Motor neuron (in vitro differentiated cells): ENCODE measurements around the gene RNLS. TPM values are rescaled to one million over a fixed set of nuclear protein-coding genes. Genes with fewer than 3 reads are reported as not detected.
A peak's percentile ranks its signal among the peaks of the same experiment; 100 is the strongest.

Experiments used
- ATAC-seq, 8 experiments: fragments of 200-7000 bp; cut with Tn5 transposase; replicated peaks in 6 of 8; 2 replicates each; pipeline ENCODE4 v1.8.0; 2021; ENCODE audit warnings: mild to moderate bottlenecking in 8 of 8, moderate library complexity in 8 of 8
- H3K27ac ChIP-seq, 2 donors: fragments of 250-450 bp; sonication (Bioruptor Pico); 2 replicates each; pipeline ENCODE4 v1.9.0; 2021; ENCODE audit warnings: antibody characterized with exemption in 2 of 2, mild to moderate bottlenecking in 2 of 2, moderate library complexity in 1 of 2
- H3K4me1 ChIP-seq, 2 donors: fragments of 250-450 bp; sonication (Bioruptor Pico); replicated peaks in 1 of 2; 2 replicates each; pipeline ENCODE4 v1.6.1; 2021; ENCODE audit warnings: antibody characterized with exemption in 2 of 2, mild to moderate bottlenecking in 2 of 2, moderate library complexity in 1 of 2
- H3K4me3 ChIP-seq, 5 donors: fragments of 250-450 bp; sonication (Bioruptor Pico); 2 replicates each; pipeline ENCODE4 v1.9.0; 2021; ENCODE audit warnings: antibody characterized with exemption in 5 of 5, mild to moderate bottlenecking in 5 of 5, moderate library complexity in 4 of 5
- WGBS, 10 experiments: fragments of 450-650 bp; shearing (Covaris generic); methylation state at CpG; one replicate each; pipeline ENCODE4 v1.0.0; 2022; 5-methylcytosine and 5-hydroxymethylcytosine counted together
- in situ Hi-C, 9 experiments: fragments of 400-800 bp; cut with MboI; loops; one replicate each; pipeline ENCODE4 v1.15.0; 2021; ENCODE audit warnings: low sequenced_read_pairs in 9 of 9, low pct_unique_long_range_greater_than_20kb in 2 of 9; ENCODE audit not compliant: unreplicated experiment in 9 of 9
- total RNA-seq, 8 experiments: library from RNA; unstranded; fragments of 300-600 nt; gene quantifications; 2 replicates each; pipeline versions ENCODE4 v1.2.3 to v1.2.4, GENCODE V29; 2022

RNLS gene
- total RNA-seq, 8 experiments from 2014 or later = 0.95 to 13.2 (median 2.3) TPM; not detected in 1

DNA sequence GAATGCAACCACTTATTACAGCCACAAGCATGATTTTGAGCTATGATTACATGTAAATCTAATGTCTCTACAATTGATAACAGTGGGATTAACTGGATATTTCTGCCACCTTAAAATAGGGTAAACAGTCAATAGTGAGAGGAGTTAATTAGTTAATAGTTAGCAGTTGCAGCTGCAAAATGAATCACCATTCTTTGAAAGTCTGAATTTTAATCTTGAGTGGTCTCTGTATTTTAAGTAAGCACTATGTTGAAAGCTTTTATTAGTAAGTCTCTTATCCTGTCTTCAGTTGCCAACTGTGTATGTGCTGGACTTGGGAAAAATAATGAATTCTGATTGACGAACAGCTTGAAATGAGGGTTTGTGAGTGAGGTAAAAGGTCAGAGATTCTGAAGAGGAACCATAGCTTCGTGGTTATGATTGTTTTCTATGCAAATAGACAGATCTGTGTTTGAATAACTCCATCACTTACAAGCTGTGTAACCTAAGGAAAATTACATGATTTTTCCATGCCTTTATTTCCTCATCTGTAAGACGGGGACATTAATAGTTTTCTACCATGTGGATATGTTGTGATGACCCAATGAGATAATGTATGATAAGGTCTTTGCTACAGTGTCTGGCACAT is 75.2 kb downstream of the RNLS start:
- H3K4me1 ChIP-seq = peaks cover 3 to 17% of the 10 kb centered on the region in 2 donors
- no peak for ATAC-seq
- in situ Hi-C loops = no loop called here
- H3K27ac ChIP-seq = no peak overlapping the region
- 20 to 100% (median 77%) methylated on average over 1 to 3 of the region's 3 CpGs for WGBS, 10 experiments
- no peak overlapping the region for H3K4me3 ChIP-seq

DNA sequence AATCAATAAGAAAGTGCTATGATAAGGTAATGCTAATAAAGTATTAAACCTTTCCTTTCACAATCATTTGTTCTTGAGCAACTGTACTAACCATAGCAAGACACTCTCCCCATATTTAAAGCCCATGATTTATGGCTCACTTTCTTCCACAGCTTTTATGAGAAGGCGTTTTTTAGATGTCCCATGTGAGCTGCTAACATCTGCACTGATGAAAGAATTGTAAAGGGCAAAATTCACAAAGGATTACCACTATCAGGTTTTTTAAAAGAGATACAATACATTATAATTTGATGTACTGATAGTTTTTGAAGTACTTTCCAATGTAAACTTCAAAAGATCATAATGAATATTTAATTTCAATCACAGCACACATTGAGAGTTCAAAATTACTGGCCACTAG is 75.7 kb downstream of the RNLS start:
- 0 to 67% (median 40%) methylated on average over 1 of the region's 1 CpG; no CpG with 5 or more reads in 1 of the 10 experiments for WGBS, 10 experiments
- H3K4me3 ChIP-seq = no peak overlapping the region
- in situ Hi-C loops = no loop called here
- peaks cover 3 to 17% of the 10 kb centered on the region in 2 donors for H3K4me1 ChIP-seq
- peak in 5 of 8 experiments; percentile 35 to 79 (median 49) for ATAC-seq
- no peak overlapping the region for H3K27ac ChIP-seq

DNA sequence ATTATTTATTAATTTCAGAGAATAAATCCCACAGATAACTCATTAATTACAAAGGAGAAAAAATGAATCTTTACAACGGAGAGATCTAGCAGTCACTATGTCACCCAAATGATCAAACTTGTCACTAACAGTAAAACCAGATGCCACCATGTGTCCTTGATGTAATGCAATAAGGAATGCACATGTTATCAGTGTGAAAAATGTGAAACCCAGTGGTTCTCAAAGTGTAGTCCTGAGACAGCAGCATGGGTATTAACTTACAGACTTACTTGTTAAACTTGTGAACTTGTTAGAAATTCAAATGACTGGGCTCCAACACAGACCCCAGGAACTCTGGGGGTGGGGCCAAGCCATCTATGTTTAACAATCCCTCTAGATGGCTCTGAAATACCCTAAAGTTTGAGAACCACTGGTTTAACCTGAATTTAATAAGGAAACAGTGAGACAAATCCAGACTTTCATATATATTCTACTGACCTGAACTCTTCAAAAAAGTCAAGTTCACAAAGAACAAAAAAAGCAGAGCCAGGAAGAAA is 77.4 kb downstream of the RNLS start:
- in situ Hi-C loops = no loop called here
- WGBS, 10 experiments = 40 to 75% (median 65%) methylated on average over 1 of the region's 1 CpG; no CpG with 5 or more reads in 2 of the 10 experiments
- no peak overlapping the region for H3K27ac ChIP-seq
- peaks cover 3 to 17% of the 10 kb centered on the region in 2 donors for H3K4me1 ChIP-seq
- no peak for ATAC-seq
- H3K4me3 ChIP-seq = no peak overlapping the region

DNA sequence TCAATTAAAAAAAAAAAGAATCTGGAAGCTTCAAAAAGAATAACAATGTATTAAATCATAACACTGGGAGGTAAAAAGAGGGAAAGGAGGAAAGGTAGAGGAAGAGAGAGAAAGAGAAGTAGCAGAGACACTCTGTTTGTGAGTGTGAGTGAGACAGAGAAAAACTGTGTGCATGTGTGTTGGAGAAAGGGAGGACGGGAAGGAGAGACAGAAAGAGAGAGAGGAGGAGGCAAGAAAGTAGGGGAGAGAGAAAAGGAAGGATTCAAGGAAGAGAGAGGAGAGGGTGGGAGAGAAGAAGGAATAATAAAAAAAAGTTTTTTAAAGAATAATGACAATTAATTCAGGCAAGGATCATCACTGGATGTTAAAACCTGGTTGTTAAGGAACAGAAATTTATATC is 77.9 kb downstream of the RNLS start:
- 67 to 100% (median 88%) methylated on average over 1 of the region's 1 CpG; no CpG with 5 or more reads in 1 of the 10 experiments for WGBS, 10 experiments
- Histone ChIP-seq H3K4me3 (no peak overlapping the region), H3K27ac (no peak overlapping the region), H3K4me1 (peaks cover 3 to 17% of the 10 kb centered on the region in 2 donors)
- in situ Hi-C loops = no loop called here
- no peak for ATAC-seq

DNA sequence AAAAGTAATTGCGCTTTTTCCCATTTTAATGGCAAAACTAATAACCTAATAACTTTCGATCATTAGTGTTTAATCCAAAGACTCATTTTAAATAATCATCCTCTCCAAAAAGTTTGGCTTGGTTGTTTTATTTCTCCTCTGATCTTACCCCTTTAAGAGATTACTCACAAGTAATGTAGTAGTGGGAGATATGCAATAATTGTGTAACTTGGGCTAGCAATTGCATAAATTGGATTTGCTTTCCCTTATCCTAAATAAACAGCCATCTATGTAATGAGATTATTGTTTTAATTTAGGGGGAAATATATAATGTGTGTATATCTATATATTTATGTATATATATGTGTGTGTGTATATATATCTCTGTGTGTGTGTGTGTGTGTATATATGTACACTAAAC is 82.5 kb downstream of the RNLS start:
- Histone ChIP-seq H3K4me3 (no peak overlapping the region), H3K27ac (no peak overlapping the region), H3K4me1 (no peaks in the 10 kb centered on the region)
- 86 to 100% (median 100%) methylated on average over 1 to 2 of the region's 2 CpGs for WGBS, 10 experiments
- in situ Hi-C loops = no loop called here
- ATAC-seq = no peak

DNA sequence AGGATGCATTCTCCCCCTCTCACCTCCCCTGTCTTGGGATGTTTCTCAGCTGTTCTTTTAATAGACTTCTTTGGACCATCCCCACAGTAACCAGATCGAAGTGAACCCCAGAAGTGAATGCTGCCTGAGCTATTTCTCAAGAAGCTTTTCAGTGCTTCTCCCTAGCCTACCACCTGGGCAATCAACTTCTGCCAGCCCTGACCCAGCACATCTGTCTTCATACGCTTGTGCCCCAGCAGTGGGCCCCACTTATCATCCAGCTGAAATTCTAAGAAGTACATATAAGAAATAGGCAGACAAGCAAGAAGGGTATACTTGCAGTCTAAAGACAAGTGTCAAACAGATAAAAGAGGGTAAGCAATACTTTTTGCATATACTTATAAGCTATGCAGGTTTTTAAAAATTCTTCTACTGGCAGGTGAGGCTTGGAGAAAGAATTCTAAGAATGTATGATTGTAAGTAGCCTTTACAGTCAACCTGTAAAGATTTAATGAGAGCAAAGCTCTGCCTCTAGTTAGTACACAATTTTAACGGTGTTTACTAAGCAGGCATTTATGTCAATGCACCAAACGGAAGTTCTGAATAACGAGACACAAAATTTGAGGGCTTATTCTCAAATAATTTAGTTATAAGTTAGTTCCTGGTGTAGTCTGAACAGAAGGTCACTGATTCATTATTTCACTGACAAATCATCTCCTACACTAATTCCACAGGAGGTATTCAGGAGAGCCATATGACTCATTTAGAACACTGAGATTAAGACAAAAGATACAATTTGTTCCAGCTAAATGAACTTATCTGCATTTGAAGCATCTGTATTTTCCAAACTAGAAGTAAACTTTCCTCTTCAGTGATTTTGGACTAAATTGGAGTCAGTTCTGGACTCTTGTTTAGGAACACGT is 83.3 kb downstream of the RNLS start:
- H3K4me1 ChIP-seq = no peaks in the 10 kb centered on the region
- in situ Hi-C loops = no loop called here
- no peak overlapping the region for H3K27ac ChIP-seq
- H3K4me3 ChIP-seq = no peak overlapping the region
- 63 to 100% (median 83%) methylated on average over 1 to 6 of the region's 6 CpGs for WGBS, 10 experiments
- no peak for ATAC-seq

DNA sequence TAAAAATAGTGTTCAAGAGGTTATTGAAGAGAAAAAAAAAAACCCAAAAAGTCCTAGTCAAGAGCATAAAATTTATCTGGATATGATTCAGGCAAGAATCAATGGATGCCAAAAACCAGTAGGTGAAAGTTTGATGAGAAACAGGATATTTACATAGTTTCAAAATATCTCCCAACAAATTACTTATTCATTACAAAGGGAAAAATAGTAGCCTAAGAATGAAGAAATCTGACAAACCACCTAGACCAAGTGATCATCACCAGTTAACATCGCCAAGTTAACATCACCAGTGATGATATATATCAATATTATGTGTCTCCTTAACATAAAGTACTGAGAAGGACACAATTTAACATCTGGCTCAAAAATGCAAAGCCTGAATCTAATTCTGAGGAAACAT is 85.2 kb downstream of the RNLS start:
- no peak overlapping the region for H3K27ac ChIP-seq
- 75 to 100% (median 92%) methylated on average over 1 of the region's 1 CpG; no CpG with 5 or more reads in 3 of the 10 experiments for WGBS, 10 experiments
- no peak for ATAC-seq
- in situ Hi-C loops = no loop called here
- H3K4me3 ChIP-seq = no peak overlapping the region
- H3K4me1 ChIP-seq = peaks cover 2 to 9% of the 10 kb centered on the region in 2 donors

DNA sequence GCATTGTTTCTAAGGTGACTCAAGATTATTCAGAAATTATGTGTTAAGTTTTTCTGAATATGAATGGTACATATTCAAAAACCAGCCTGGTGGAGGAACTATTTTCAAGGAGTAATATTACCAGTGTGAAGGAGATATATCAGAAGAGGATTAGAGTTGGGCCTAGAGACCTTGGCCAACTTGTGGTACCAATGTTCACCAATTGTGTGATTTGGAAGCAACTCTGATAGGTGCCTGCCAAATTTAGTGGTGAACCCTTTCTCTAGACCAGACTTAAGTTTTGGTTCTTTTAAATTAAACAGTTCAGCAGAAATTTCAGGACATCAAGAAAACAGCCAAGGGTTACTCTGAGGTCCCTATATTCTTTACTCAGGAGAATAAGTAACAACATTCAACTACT is 88.6 kb downstream of the RNLS start:
- no peak for ATAC-seq
- in situ Hi-C loops = no loop called here
- Histone ChIP-seq H3K4me3 (no peak overlapping the region), H3K27ac (no peak overlapping the region), H3K4me1 (peaks cover 2 to 17% of the 10 kb centered on the region in 2 donors)

DNA sequence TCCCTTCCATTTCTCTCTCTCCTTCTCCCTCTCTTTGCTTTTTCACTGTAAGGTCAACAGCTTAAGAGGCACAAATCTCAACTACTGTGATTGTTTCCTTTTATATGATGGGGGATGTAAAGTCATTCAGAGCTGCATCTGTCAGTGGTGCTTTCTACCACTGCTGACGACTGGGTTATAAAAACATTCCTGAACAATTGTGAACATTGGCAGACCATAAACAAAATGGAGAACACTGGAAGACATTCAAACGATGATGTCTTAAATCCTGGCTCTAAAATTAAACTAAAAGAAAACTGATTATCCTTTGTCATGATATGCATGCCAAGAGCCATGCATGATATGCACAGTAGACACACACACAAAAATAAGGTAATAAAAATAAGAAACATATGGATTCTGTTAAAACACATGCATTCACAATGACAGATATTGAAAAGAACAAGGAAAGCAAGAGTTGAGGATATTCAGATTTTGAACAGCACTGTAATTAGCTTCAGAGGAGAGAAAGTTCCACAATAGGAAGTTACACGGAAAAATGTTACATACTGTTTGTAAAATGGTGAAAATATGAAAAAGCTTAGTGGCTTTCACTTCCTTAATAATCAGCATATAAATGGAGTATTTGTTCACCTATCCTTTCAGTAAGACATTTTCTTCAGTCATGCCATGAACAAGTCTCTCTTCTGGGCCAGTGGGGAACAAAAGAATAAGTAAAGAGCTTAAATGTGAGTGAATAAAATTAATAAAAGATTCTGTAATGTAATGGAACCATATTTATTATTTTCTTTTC is 89.2 kb downstream of the RNLS start:
- in situ Hi-C loops = no loop called here
- Histone ChIP-seq H3K27ac (no peak overlapping the region), H3K4me1 (peaks cover 2 to 24% of the 10 kb centered on the region in 2 donors), H3K4me3 (no peak overlapping the region)
- 21 to 55% (median 44%) methylated on average over 1 to 3 of the region's 3 CpGs for WGBS, 10 experiments
- peak in 2 of 8 experiments; percentile 30 to 32 for ATAC-seq

DNA sequence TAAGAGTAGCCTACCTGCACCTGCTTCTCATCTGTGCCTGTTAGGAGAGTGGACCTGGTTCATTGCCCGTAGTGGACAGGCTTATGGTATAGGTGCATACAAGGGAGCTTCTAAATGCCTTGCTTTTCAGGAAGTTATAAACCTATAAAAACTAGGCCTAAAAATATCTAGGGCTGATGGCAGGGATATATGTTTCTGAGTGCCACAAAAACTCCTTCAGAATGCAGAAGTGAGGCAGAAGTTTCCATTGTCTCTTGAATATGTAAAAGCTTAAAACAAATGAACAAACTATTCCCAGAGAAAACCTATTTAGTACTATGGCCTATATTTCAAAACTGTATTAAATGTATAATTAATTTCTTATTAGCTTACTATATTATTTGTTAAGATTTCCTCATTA is 91.8 kb downstream of the RNLS start:
- in situ Hi-C loops = no loop called here
- no peak for ATAC-seq
- H3K4me1 ChIP-seq = peaks cover 2 to 27% of the 10 kb centered on the region in 2 donors
- no peak overlapping the region for H3K4me3 ChIP-seq
- WGBS, 10 experiments = 88 to 100% (median 100%) methylated on average over 1 of the region's 1 CpG; no CpG with 5 or more reads in 6 of the 10 experiments
- H3K27ac ChIP-seq = no peak overlapping the region

DNA sequence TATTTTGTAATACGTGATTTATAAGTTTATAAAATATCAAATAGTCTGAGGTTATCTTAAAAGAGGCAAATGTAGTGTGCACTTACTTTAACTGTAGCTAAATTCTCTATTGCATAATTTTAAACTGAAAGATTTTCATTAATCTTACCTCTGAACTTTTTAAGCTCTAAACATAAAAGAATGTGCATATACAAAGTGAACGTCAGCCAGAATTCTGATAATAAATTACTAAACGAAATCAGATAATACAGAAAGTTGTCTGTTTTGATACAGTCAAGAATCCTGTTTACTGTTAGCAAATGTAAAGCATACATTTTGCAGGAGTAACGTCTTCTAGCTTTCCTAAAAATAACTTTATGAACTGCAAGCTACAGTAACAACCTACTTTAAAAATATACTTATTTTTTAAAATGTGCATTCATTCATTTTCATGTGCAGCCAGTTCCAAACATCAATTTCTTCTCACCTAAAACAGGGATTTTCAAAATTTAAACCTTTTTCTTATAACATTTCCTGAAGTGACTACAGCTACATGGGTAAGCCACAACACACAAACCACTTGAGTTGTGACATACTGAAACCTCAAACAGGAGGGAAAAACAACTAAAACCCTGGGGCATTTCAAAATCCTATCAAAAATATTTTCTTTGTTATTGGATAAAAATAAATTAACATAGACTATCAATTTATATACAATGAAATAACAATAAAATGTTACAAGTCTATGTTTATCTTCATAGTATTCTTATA is 92.7 kb downstream of the RNLS start:
- in situ Hi-C loops = no loop called here
- Histone ChIP-seq H3K4me1 (peaks cover 2 to 27% of the 10 kb centered on the region in 2 donors), H3K27ac (no peak overlapping the region), H3K4me3 (no peak overlapping the region)
- ATAC-seq = no peak
- WGBS, 10 experiments = 49 to 96% (median 84%) methylated on average over 2 to 4 of the region's 4 CpGs

DNA sequence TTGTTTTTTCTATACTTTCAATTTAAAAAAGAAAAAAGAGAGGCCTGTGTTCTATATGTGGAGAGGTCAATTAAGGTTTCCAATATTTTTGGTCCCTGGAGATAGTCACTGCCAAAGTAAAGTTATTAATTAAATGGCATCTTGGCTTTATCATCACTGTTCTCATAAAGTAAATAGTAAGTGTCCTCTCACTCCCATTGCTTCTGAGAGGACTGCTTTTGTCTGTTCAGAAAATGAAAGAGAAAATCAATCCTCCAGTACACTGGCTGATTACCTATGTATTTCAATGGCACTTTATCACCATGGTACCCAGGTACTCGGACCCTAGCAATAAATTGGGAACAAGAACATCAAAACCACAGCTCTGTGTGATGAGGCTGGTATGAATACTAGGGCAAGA is 94.0 kb downstream of the RNLS start:
- no peak overlapping the region for H3K27ac ChIP-seq
- ATAC-seq = no peak
- in situ Hi-C loops = no loop called here
- no peak overlapping the region for H3K4me3 ChIP-seq
- 0 to 100% (median 50%) methylated on average over 1 of the region's 1 CpG; no CpG with 5 or more reads in 5 of the 10 experiments for WGBS, 10 experiments
- peaks cover 2 to 26% of the 10 kb centered on the region in 2 donors for H3K4me1 ChIP-seq
